Activated naive CD4-positive, alpha-beta T cell treated with anti-CD3 and anti-CD28 coated beads for 36 hours (primary cell): Measurements from ENCODE around the gene RARA. TPM values are rescaled to one million over a fixed set of nuclear protein-coding genes. Genes with fewer than 3 reads are reported as not detected.

Source experiments
- CTCF ChIA-PET: fragments of 350-600 bp; sonication (Branson Sonifier 250); formaldehyde crosslinking; loops from one replicate; lab custom pipeline; 2021; ENCODE audit warnings: antibody characterized with exemption; lab: Charles Lee
- DNase-seq: peaks from one replicate; pipeline ENCODE4 v3.0.0-alpha.2; 2020
- H3K27ac Mint-ChIP-seq: one replicate; pipeline ENCODE4 v1.8.0; 2021; ENCODE audit warnings: mild to moderate bottlenecking, mixed read lengths
- H3K27me3 Mint-ChIP-seq: one replicate; pipeline ENCODE4 v1.8.0; 2021; ENCODE audit warnings: low read depth, mixed read lengths
- H3K36me3 Mint-ChIP-seq: one replicate; pipeline ENCODE4 v1.8.0; 2021; ENCODE audit warnings: low read depth, mixed read lengths
- H3K4me1 Mint-ChIP-seq: one replicate; pipeline ENCODE4 v1.8.0; 2021; ENCODE audit warnings: low read depth, mixed read lengths
- H3K4me3 Mint-ChIP-seq: one replicate; pipeline ENCODE4 v1.8.0; 2021; ENCODE audit warnings: mild to moderate bottlenecking, moderate library complexity, mixed read lengths
- H3K9me3 Mint-ChIP-seq: one replicate; pipeline ENCODE4 v1.8.0; 2021; ENCODE audit warnings: mixed read lengths
- intact Hi-C: fragments of 100-400 bp; cut with micrococcal nuclease; formaldehyde crosslinking; loops from one replicate; pipeline ENCODE4 v1.15.1; 2023
- total RNA-seq, 2 experiments: library from RNA; stranded (reverse); gene quantifications; one replicate each; pipeline ENCODE4 v1.2.3, GENCODE V29; 2021

The RARA gene
- total RNA-seq, 2 experiments from 2014 or later: 16.9 to 18.5 TPM

- no peaks in the 10 kb centered on the region for H3K9me3 Mint-ChIP-seq
- CTCF ChIA-PET: interaction anchor here (0.6 to 3.9 kb wide), 4 partner anchors 10 to 143 kb away, joined by 3 to 15 read pairs (median 4); no protein-coding TSS in a partner anchor
- peak overlapping the region; percentile 22 for H3K4me3 Mint-ChIP-seq
- H3K4me1 Mint-ChIP-seq: peaks cover 59% of the 10 kb centered on the region
- peaks cover 5% of the 10 kb centered on the region for H3K36me3 Mint-ChIP-seq
- intact Hi-C loops: no loop called here
- no peak for DNase-seq
- no peaks in the 10 kb centered on the region for H3K27me3 Mint-ChIP-seq
- peak overlapping the region; percentile 20 for H3K27ac Mint-ChIP-seq
Measured at GRCh38 chr17:40344421-40345160, 35.6 kb downstream of the RARA start.

DNA sequence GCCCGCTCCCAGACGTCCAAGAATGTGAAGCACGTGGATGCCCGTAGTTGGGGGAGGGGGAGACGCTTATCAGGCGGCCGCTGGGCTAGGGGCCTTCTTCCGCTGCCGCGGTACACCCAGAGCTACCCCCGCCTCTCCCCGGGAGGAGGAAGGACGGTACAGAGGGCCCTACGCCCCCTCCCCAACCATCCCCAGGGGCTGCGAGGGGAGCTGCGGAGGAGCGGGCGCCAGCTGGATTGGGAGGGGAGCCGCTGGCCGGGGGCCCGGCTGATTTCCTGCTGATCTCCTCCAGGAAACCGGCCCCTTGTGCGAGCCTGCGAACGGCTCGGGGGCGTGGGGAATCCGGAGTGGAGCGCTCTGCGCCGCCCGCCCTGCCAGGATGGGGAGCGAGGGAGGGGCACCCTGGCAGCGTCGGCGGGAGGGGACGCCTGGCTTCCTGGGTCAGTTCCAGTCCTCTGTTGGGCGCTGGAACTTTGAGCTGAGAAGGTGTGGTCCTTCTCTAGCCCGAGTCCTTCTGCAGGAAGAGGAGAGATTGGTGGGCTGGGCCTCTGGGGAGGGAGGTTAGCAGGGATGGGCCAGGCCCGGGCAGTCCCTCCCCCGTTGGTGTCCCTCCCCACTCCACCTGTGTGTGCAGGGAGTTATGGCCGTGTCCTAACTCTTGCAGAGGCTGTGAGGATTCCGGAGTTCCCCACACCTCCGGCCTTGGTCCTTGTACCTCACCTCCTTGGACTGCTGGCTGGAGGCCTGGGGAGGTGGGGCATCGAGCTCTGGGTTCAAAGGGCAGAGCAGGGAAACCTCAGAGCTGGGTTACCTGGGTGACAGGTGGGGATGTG lies 36.4 kb downstream of the RARA start:
- no peak overlapping the region for H3K27ac Mint-ChIP-seq
- peaks cover 7% of the 10 kb centered on the region for H3K36me3 Mint-ChIP-seq
- peaks cover 53% of the 10 kb centered on the region for H3K4me1 Mint-ChIP-seq
- H3K4me3 Mint-ChIP-seq: peak overlapping the region; percentile 22
- intact Hi-C loops: no loop called here
- DNase-seq: no peak
- no peaks in the 10 kb centered on the region for H3K27me3 Mint-ChIP-seq
- CTCF ChIA-PET: interaction anchor here (0.6 to 3.9 kb wide), 8 partner anchors 9 to 143 kb away, joined by 3 to 15 read pairs (median 4); no protein-coding TSS in a partner anchor
- H3K9me3 Mint-ChIP-seq: no peaks in the 10 kb centered on the region

GRCh38 chr17:40345994-40346764 lies 37.2 kb downstream of the RARA start:
- no peak overlapping the region for H3K4me3 Mint-ChIP-seq
- H3K9me3 Mint-ChIP-seq: no peaks in the 10 kb centered on the region
- no peaks in the 10 kb centered on the region for H3K27me3 Mint-ChIP-seq
- intact Hi-C loops: no loop called here
- peaks cover 7% of the 10 kb centered on the region for H3K36me3 Mint-ChIP-seq
- CTCF ChIA-PET: interaction anchor here (0.7 to 3.9 kb wide), 7 partner anchors 8 to 43 kb away, joined by 3 to 15 read pairs (median 3); no protein-coding TSS in a partner anchor
- peaks cover 48% of the 10 kb centered on the region for H3K4me1 Mint-ChIP-seq
- H3K27ac Mint-ChIP-seq: no peak overlapping the region
- no peak for DNase-seq

- intact Hi-C loops: no loop called here
- no peak for DNase-seq
- Mint-ChIP-seq H3K4me1 (peaks cover 47% of the 10 kb centered on the region), H3K4me3 (no peak overlapping the region), H3K9me3 (no peaks in the 10 kb centered on the region), H3K27ac (no peak overlapping the region), H3K27me3 (no peaks in the 10 kb centered on the region), H3K36me3 (peaks cover 7% of the 10 kb centered on the region)
- CTCF ChIA-PET: no interaction called here
Measured at GRCh38 chr17:40346765-40347158, 37.8 kb downstream of the RARA start.

DNA sequence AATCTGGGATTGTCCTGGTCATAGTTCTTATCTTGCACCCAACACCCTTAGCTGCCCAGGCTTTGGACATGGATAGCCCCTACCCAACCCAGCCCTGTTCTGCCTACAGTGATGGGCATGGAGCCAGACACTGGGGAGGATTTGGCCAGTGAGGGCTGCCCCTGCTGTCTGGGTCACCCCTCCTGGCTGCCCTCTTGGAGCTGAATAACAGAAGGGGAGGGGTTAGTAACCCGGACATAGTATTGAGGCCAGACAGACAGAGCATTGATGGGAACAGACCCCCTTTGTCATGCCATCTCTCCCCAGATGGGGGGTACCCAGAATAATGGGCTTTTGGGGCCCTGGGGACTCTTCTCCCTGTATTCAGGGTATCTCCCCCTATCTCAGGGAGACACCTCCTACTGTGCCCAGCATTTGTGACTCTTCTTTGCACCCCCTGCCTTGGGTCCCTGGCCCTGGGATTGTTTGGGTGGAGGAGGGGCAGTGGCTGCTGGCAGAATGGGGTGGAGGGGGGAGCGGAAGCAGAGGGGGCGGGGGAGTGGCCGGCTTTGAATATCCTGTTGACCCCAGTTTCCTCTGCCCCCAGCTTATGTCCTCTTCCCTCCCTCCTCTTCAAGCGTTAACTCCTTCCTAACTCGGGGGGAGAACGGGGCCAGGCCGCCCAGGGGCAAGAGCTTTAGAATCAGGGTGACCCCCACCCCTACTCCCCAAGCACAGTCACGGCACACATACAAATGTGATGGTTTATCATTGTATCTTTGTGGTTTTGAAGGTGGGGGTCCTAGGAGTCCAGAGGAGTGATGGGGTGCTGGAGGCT lies 38.5 kb downstream of the RARA start:
- Mint-ChIP-seq H3K27ac (peak overlapping the region; percentile 41), H3K4me3 (no peak overlapping the region)

DNA sequence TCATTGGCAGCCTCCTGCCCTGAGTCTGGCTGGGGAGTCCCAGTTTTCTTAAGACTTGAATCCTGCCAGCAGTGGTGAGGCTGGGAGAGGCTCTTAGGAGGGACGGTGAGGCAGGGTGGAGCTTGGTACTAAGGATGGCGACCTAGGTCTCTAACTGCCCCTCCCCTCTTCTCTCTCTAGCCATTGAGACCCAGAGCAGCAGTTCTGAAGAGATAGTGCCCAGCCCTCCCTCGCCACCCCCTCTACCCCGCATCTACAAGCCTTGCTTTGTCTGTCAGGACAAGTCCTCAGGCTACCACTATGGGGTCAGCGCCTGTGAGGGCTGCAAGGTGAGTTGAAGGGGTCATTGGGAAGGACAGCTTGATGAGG lies 39.1 kb downstream of the RARA start:
- Mint-ChIP-seq H3K27ac (no peak overlapping the region), H3K4me3 (no peak overlapping the region), H3K36me3 (peaks cover 5% of the 10 kb centered on the region), H3K4me1 (peaks cover 43% of the 10 kb centered on the region), H3K27me3 (no peaks in the 10 kb centered on the region), H3K9me3 (no peaks in the 10 kb centered on the region)
- CTCF ChIA-PET: interaction anchor here (0.8 kb wide), 1 partner anchor 22 kb away, joined by 4 read pairs; no protein-coding TSS in a partner anchor
- DNase-seq: no peak
- intact Hi-C loops: no loop called here

More for the DNA sequence above, 38.5 kb downstream of the RARA start:
- intact Hi-C loops: no loop called here
- DNase-seq: no peak
- H3K36me3 Mint-ChIP-seq: peaks cover 9% of the 10 kb centered on the region
- no peaks in the 10 kb centered on the region for H3K9me3 Mint-ChIP-seq
- no peaks in the 10 kb centered on the region for H3K27me3 Mint-ChIP-seq
- CTCF ChIA-PET: no interaction called here
- H3K4me1 Mint-ChIP-seq: peaks cover 46% of the 10 kb centered on the region

DNA sequence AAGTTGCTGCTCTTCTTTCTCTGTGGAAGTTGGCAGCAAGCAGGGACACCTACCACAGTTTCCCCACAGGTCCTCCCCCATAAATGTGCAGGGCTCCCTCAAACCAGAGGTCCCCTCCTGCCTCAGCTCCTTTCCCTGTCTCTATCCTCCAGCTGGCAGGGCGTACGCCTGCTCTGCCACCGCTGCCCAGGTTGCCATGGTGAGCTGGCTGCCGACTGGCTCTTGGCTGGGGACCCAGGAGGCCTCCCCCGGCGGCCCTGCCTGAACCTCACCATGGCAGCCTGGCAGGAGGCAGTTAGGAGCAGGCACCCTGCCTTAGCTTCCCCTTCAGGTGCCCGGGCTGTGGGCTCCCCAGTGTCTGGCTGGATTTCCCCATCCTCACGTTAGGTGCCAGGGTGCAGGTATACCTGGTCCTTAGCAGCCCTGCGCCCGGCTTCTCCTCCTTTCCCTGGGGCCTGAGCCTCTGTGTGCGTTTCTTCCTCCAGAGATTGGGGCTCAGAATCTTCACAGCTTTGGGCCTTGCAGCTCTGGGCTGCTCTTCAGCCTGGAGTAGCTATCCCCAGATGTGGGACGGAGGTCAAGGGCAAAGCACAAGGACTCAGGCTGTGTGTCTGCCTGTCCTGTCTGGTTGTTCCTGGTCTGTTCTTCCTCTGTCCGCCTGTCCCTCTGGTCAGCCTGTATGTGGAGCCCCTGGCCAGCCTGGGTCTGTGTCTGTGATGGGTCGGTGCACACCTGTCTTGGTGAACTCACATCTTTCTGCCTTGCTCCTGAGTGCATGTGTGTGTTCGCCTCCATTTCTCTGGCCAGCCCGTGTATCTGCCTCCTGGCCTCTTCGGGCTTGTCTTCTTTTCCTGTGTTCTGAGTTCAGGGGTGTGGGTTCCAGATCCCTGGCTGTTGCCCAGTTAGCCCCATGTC lies 39.8 kb downstream of the RARA start:
- intact Hi-C loops: no loop called here
- Mint-ChIP-seq H3K4me3 (no peak overlapping the region), H3K27me3 (no peaks in the 10 kb centered on the region), H3K4me1 (peaks cover 36% of the 10 kb centered on the region), H3K36me3 (peaks cover 5% of the 10 kb centered on the region), H3K9me3 (no peaks in the 10 kb centered on the region), H3K27ac (no peak overlapping the region)
- DNase-seq: no peak
- CTCF ChIA-PET: interaction anchor here (0.6 to 0.8 kb wide), 2 partner anchors 23 to 122 kb away, joined by 3 to 4 read pairs; no protein-coding TSS in a partner anchor

GRCh38 chr17:40349477-40349894 lies 40.5 kb downstream of the RARA start:
- no peaks in the 10 kb centered on the region for H3K27me3 Mint-ChIP-seq
- intact Hi-C loops: no loop called here
- no peak overlapping the region for H3K27ac Mint-ChIP-seq
- CTCF ChIA-PET: no interaction called here
- H3K4me3 Mint-ChIP-seq: no peak overlapping the region
- DNase-seq: no peak
- no peaks in the 10 kb centered on the region for H3K9me3 Mint-ChIP-seq
- peaks cover 30% of the 10 kb centered on the region for H3K4me1 Mint-ChIP-seq
- H3K36me3 Mint-ChIP-seq: peaks cover 5% of the 10 kb centered on the region

DNA sequence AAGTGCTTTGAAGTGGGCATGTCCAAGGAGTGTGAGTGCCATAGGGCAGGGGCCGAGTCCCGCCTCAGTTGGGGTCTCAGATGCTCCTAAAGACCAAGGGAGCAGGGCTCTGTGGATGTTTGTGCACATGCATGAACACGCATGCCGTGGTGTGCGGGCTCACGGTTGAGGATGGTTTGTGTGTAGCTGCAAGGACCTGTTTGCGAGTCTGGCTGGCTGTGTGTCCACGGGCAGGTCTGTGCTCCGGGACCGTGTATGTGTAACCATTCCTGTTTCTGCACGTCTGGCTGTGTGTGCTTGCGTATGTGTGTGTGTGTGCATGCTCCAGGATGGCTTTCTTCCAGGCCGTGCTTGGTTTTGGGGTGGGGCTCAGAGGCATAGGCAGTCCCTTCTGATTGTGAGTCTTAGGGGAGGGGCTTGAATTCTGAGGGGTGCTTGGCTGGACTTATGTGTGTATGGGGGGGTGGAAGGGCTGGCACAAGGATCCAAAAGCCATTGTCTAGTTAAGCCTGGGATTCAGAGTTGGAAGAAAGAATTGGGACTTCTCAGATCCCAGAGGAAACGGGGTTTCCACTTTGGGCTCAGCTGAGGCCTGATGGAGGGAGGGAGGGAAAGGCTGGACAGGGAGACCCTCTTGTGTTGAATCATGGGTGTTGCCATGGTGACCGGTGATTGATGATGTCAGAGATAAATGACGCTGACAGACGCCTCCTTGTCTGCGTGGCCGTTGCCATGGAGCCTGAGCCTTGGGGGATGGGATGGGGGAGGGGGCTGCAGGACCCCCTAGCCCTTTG lies 41.1 kb downstream of the RARA start:
- no peaks in the 10 kb centered on the region for H3K9me3 Mint-ChIP-seq
- H3K4me1 Mint-ChIP-seq: peaks cover 24% of the 10 kb centered on the region
- peaks cover 5% of the 10 kb centered on the region for H3K36me3 Mint-ChIP-seq
- no peak overlapping the region for H3K4me3 Mint-ChIP-seq
- no peaks in the 10 kb centered on the region for H3K27me3 Mint-ChIP-seq
- intact Hi-C loops: no loop called here
- DNase-seq: no peak
- H3K27ac Mint-ChIP-seq: no peak overlapping the region
- CTCF ChIA-PET: interaction anchor here (9.6 kb wide), 1 partner anchor 48 kb away, joined by 178 read pairs; no protein-coding TSS in a partner anchor

DNA sequence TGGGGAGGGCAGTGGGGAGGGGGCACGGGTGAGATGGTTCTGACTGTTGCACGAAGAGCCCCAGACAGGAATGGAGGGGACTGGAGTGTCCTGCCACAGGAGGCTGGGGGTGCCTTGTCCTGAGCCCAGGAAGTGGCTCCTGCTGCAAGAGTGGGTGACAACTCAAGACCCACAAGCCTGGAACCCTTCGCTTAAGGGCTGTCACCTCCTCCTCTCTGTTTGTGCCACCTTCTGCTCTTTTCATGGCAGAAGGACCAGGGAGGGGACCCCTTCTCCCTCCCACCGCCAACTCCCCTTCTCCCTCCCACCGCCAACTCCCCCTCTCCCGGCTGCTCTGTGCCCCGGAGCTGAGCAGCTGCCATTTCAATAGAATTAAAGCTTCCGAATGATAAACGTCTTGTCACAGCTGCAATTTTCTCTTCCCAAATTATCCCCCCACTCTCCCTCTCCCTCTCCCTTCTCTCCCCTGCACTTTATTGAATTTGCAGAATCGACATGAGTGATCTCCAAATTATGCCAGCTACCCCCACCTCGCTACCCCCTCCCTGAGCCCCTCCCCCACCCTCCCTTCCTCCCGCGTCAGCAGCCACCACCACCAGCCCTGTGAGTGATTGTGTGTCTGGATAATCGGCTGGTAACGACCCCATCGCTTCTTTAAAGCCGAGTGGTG lies 41.8 kb downstream of the RARA start:
- no peak for DNase-seq
- intact Hi-C loops: no loop called here
- CTCF ChIA-PET: interaction anchor here (0.5 to 9.6 kb wide), 4 partner anchors 33 to 152 kb away, joined by 3 to 178 read pairs (median 18); no protein-coding TSS in a partner anchor
- Mint-ChIP-seq H3K9me3 (no peaks in the 10 kb centered on the region), H3K36me3 (peaks cover 5% of the 10 kb centered on the region), H3K27ac (no peak overlapping the region), H3K27me3 (no peaks in the 10 kb centered on the region), H3K4me3 (no peak overlapping the region), H3K4me1 (peaks cover 18% of the 10 kb centered on the region)
